ENCODE data around the gene TRIM5. TPM values are rescaled to one million over a fixed set of nuclear protein-coding genes. Genes with fewer than 3 reads are reported as not detected.
A peak's percentile ranks its signal among the peaks of the same experiment; 100 is the strongest.

The TRIM5 gene
- total RNA-seq, 3 donors from 2014 or later (not counting 1 experiment from before 2014, with no cell fraction given): 16.3 to 24.4 (median 20.2) TPM

DNA sequence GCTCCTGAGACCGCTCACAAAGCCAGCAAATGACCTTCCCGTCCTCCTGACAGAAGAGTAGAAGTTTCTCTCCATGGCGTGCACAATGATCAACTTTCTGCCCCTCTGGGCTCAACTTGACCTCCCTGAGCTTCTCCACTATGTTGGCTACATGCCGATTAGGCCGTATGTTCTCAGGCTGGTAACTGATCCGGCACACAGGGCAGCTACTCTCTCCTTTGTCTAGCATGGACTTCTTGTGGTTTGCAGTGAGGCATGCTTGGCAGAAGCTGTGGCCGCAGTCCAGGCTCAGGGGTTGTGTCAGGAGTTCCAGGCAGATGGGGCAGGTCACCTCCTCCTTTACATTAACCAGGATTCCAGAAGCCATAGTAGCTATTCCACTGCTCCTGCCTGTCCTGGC, 5.1 kb downstream of the TRIM5 start:
- Histone ChIP-seq H3K27me3 (ENCODE audit: control insufficient read depth, insufficient read depth, low read length) (no peaks in the 10 kb centered on the region), H3K4me3 (ENCODE audit: low read length) (no peak overlapping the region), H3K27ac (ENCODE audit: low read length) (no peak overlapping the region), H3K4me1 (ENCODE audit: control insufficient read depth, insufficient read depth, low read length) (peaks cover 2% of the 10 kb centered on the region), H3K9me3 (ENCODE audit: control insufficient read depth, insufficient read depth, low read length) (no peaks in the 10 kb centered on the region), H3K36me3 (ENCODE audit: control insufficient read depth, insufficient read depth, low read length) (peaks cover 27% of the 10 kb centered on the region)
- DNase-seq (no peak), ATAC-seq (no peak)
- H3K27ac Mint-ChIP-seq: peak overlapping the region in 1 of 2 donors; percentile 36
- peaks cover 31 to 45% of the 10 kb centered on the region in 2 donors for H3K4me1 Mint-ChIP-seq
- no peak for TF ChIP-seq CTCF (IDR thresholded peaks at IDR 0.05)
- peaks cover 22% of the 10 kb centered on the region for H3K36me3 Mint-ChIP-seq
- intact Hi-C loops (cut with micrococcal nuclease): loop anchor here (10.0 kb wide), 2 partner anchors 555 to 1075 kb away; partner anchors contain the start of genes CNGA4, FHIP1B and TRIM68
- WGBS (ENCODE audit: insufficient coverage): 98% methylated on average over 7 of the region's 7 CpGs
- H3K27me3 Mint-ChIP-seq (ENCODE audit: low read depth in 2 of 2): no peaks in the 10 kb centered on the region
- H3K9me3 Mint-ChIP-seq: no peaks in the 10 kb centered on the region
- H3K4me3 Mint-ChIP-seq: peak overlapping the region; percentile 29

DNA sequence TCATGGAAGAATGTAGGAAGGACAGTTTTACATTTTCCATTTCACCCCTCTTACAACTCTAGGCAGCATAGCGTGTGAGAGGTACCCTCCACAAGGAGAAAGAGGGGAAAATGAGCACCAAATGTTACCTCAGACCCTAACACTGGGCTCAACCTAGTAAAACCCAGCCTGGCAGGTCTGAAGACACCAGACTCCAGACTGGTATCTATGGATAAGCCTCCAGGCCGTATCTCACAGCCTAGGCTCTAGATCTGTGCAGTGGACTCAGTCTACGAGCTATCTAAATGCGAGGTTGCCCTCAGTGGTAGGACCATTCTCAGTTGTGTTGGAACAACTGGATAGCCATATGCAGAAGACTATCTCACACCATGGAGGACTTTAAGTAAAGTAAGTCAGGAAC, 10.5 kb downstream of the TRIM5 start:
- Histone ChIP-seq H3K36me3 (ENCODE audit: control insufficient read depth, insufficient read depth, low read length) (peaks cover 31% of the 10 kb centered on the region), H3K27me3 (ENCODE audit: control insufficient read depth, insufficient read depth, low read length) (no peaks in the 10 kb centered on the region), H3K9me3 (ENCODE audit: control insufficient read depth, insufficient read depth, low read length) (no peaks in the 10 kb centered on the region), H3K4me1 (ENCODE audit: control insufficient read depth, insufficient read depth, low read length) (no peaks in the 10 kb centered on the region), H3K4me3 (ENCODE audit: low read length) (no peak overlapping the region), H3K27ac (ENCODE audit: low read length) (no peak overlapping the region)
- intact Hi-C loops (cut with micrococcal nuclease): no loop called here
- Mint-ChIP-seq H3K4me3 (no peak overlapping the region), H3K27ac (peak overlapping the region in 1 of 2 donors; percentile 26), H3K27me3 (ENCODE audit: low read depth in 2 of 2) (no peaks in the 10 kb centered on the region), H3K9me3 (no peaks in the 10 kb centered on the region), H3K36me3 (peaks cover 16% of the 10 kb centered on the region), H3K4me1 (peaks cover 8 to 25% of the 10 kb centered on the region in 2 donors)
- no peak for TF ChIP-seq CTCF (IDR thresholded peaks at IDR 0.05)
- 95% methylated on average over 4 of the region's 4 CpGs for WGBS (ENCODE audit: insufficient coverage)
- ATAC-seq: no peak
- no peak for DNase-seq

GRCh38 chr11:5671831-5672230, 13.0 kb downstream of the TRIM5 start:
- DNase-seq (no peak), ATAC-seq (no peak)
- H3K4me3 ChIP-seq (ENCODE audit: low read length): no peak overlapping the region
- no peaks in the 10 kb centered on the region for H3K36me3 Mint-ChIP-seq
- peaks cover 0 to 12% of the 10 kb centered on the region in 2 donors for H3K4me1 Mint-ChIP-seq
- no peak overlapping the region for H3K27ac ChIP-seq (ENCODE audit: low read length)
- intact Hi-C loops (cut with micrococcal nuclease): no loop called here
- no peak overlapping the region for H3K27ac Mint-ChIP-seq
- no peaks in the 10 kb centered on the region for H3K9me3 ChIP-seq (ENCODE audit: control insufficient read depth, insufficient read depth, low read length)
- H3K4me3 Mint-ChIP-seq: no peak overlapping the region
- H3K27me3 ChIP-seq (ENCODE audit: control insufficient read depth, insufficient read depth, low read length): no peaks in the 10 kb centered on the region
- H3K4me1 ChIP-seq (ENCODE audit: control insufficient read depth, insufficient read depth, low read length): no peaks in the 10 kb centered on the region
- no peaks in the 10 kb centered on the region for H3K27me3 Mint-ChIP-seq (ENCODE audit: low read depth in 2 of 2)
- H3K9me3 Mint-ChIP-seq: no peaks in the 10 kb centered on the region
- TF ChIP-seq CTCF (IDR thresholded peaks at IDR 0.05): no peak
- peaks cover 23% of the 10 kb centered on the region for H3K36me3 ChIP-seq (ENCODE audit: control insufficient read depth, insufficient read depth, low read length)

DNA sequence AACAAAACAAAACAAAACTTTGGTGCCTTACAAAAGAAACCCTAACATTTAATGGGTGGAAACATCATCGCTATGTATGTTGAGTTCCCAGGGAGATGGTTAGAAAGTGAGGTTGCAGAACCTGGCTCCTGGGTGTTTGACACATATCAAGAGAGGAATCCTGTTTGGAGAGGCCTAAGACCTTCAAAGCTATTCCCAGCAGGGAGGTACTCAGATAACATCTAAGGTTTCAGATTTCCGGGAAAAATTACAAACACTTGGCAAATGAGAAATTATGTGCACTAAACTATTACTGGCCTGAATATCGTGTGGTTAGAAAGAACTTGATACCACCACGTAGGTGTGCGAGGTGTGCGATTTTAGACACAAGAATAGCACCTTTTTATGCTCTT, 18.5 kb downstream of the TRIM5 start:
- no peak overlapping the region for H3K27ac Mint-ChIP-seq

More for the DNA sequence above, 18.5 kb downstream of the TRIM5 start:
- no peaks in the 10 kb centered on the region for H3K9me3 ChIP-seq (ENCODE audit: control insufficient read depth, insufficient read depth, low read length)
- H3K36me3 Mint-ChIP-seq: peaks cover 8% of the 10 kb centered on the region
- intact Hi-C loops (cut with micrococcal nuclease): no loop called here
- no peaks in the 10 kb centered on the region for H3K4me1 ChIP-seq (ENCODE audit: control insufficient read depth, insufficient read depth, low read length)
- ATAC-seq (no peak), DNase-seq (no peak)
- no peak overlapping the region for H3K4me3 ChIP-seq (ENCODE audit: low read length)
- peaks cover 39% of the 10 kb centered on the region for H3K36me3 ChIP-seq (ENCODE audit: control insufficient read depth, insufficient read depth, low read length)
- TF ChIP-seq CTCF (IDR thresholded peaks at IDR 0.05): no peak
- H3K9me3 Mint-ChIP-seq: no peaks in the 10 kb centered on the region
- H3K27me3 ChIP-seq (ENCODE audit: control insufficient read depth, insufficient read depth, low read length): no peaks in the 10 kb centered on the region
- H3K4me1 Mint-ChIP-seq: no peaks in the 10 kb centered on the region
- H3K27me3 Mint-ChIP-seq (ENCODE audit: low read depth in 2 of 2): no peaks in the 10 kb centered on the region
- no peak overlapping the region for H3K4me3 Mint-ChIP-seq
- H3K27ac ChIP-seq (ENCODE audit: low read length): no peak overlapping the region
- WGBS (ENCODE audit: insufficient coverage): 96% methylated on average over 6 of the region's 6 CpGs

All from natural killer cell (primary cell).